ENCODE data around the gene UGT1A3.
"Not testable (repeated sequence)": the region's sequence is repeated elsewhere in the genome, so short reads cannot be mapped to it uniquely, and the experiment has no call there.

UGT1A3 gene

GRCh38 chr2:233707940-233708644 is 20.8 kb upstream of the UGT1A3 start:
- DNase-seq (ENCODE audit: low read depth), result no peak

DNA sequence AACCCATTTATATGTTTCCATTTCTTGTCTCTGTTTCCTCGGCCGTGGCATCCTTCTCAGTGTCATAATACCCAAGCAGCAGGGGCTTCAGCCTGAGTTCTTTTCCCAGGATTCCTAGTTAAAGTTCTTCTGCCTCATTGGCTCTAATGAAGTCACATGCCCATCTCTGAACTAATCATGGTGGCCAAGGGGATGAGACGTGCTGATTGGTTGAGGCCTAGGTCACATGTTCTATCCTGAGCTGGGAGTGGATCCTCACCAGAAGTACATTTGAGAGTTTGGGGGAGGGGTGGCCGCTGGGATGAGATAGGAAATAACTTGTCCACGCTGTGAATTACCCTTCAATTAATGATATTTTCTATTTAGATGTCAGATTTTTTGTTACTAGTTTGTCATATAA is 19.9 kb upstream of the UGT1A3 start:
- DNase-seq (ENCODE audit: low read depth), result no peak

GRCh38 chr2:233711312-233712008 is 17.4 kb upstream of the UGT1A3 start:
- peak; percentile 56 for DNase-seq (ENCODE audit: low read depth)

DNA sequence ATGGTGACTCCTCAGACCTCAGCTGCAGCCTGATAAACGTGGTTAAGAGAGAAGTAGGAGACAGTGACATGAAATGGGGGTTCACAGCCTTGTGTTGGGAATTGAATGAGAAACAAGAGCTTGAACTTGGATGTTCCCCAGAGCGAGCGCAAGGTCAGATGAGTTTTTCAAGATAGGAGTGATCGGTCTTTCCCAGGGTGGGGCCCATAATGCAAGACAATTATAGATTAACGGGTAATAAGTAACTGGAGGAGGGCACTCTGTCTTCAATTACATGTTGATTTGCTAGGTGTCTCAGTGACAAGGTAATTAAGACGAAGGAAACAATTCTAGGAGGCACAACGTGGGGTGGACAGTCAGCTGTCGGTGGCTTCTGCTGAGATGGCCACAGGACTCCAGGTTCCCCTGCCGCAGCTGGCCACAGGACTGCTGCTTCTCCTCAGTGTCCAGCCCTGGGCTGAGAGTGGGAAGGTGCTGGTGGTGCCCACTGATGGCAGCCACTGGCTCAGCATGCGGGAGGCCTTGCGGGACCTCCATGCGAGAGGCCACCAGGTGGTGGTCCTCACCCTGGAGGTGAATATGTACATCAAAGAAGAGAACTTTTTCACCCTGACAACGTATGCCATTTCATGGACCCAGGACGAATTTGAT is 16.1 kb upstream of the UGT1A3 start, which contains the start of gene UGT1A5:
TSS of gene UGT1A5 (plus strand) at position 297 of the 651 bp plus-strand sequence. CDS start at position 382, 85 bp downstream.
- no peak for DNase-seq (ENCODE audit: low read depth)

- no peak for DNase-seq (ENCODE audit: low read depth)
Measured at GRCh38 chr2:233713262-233713615, 15.6 kb upstream of the UGT1A3 start.

DNA sequence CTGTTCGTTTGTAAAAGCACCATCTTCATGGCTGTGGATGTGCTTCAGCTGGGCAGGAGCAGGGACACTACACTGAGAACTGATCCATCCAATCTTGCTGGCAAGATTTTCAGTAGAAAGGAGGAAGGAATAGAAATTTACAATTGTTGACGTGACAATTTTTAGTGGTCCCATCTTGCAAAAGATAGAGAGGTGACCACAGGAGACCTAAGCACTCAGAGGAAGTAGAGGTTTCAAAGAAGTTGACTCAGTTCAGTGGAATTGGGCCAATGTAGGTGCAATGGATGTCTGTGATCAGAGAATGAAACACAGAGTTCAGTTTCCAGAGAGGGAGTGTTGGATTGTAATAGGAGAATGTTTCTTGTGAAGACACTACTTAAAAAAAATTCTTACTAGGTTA is 14.7 kb upstream of the UGT1A3 start:
- DNase-seq (ENCODE audit: low read depth), result no peak

- DNase-seq (ENCODE audit: low read depth), result no peak
Measured at GRCh38 chr2:233718552-233718951, 10.3 kb upstream of the UGT1A3 start, which contains the start of gene UGT1A4. TSS of gene UGT1A4 (plus strand) at chr2:233718736. CDS start at chr2:233718821, 85 bp downstream.

DNA sequence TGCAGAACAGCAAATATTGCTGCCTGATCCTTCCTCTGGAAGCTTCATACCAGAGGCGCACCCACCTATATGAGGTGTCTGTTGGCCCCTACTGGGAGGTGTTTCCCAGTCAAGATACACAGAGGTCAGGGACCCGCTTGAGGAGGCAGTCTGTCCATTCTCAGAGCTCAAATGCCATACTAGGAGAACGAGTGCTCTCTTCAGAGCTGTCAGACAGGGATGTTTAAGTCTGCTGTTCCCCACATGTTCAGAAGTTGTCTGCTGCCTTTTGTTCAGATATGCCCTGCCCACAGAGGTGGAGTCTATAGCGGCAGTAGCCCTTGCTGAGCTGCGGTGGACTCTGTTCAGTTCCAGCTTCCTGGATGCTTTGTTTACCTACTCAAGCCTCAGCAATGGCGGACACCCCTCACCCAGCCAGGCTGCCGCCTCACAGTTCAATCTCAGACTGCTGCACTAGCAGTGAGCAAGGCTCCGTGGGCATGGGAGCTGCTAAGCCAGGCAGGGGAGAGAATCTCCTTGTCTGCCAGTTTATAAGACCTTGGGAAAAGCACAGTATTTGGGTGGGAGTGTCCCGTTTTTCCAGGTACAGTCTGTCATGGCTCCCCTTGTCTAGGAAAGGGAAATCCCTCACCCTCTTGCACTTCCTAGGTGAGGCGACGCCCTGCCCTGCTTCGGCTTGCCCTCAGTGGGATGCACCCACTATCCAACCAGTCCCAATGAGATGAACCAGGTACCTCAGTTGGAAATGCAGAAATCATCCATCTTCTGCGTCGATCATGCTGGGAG is 8.2 kb downstream of the UGT1A3 start:
- not testable (repeated sequence) for DNase-seq (ENCODE audit: low read depth)

DNA sequence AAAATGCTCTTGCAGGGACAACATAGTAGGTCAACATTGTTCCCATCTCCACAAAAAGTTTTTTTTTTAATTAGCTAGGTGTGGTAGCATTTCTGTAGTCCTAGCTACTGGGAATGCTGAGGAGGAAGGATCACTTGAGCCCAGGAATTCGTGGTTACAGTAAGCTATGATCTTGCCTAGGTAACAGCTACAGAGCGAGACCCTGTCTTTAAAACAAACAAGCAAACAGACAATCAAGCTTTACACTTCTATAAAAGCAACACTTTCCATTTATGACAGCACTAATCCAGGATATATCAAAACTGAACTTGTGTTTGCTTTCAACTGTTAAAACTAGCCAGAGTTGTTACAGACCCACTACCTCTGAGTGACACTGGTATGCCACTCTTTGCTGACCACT is 12.0 kb downstream of the UGT1A3 start:
- no peak for DNase-seq (ENCODE audit: low read depth)

DNA sequence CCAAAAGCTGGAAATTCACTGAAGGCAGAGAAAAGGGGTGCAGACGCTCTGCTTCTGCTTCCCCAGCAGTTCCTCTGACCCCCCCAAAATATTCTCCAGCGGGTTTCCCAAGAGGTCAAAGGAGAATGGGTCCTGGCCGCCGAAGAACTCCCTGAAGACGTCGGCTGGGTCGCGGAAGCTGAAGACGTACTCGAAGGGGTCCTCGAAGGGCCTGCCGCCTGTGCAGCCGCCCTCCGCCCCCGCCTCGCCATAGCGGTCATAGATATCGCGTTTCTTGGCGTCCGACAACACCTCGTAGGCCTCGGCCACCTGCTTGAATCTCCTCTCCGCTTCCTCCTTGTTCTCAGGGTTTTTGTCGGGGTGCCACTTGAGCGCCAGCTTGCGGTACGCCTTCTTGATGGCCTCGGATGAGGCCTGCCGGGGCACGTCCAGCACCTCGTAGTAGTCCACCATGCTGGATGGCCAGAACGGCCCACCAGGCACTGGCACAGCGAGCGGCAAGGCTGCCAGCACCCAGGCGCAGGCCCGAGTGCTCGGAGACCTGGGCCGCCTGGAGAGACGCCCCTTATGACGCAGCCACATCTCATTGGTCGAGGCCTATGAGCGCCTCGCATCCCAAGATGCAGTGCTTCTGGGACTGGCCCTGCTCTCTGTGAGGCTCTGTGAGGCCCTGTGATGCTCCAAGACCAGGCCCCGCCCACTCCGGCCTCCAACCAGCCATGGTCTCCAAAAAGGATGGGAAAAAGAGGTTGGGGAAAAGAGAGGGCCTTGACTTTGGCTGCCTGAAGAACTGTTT is 14.8 kb downstream of the UGT1A3 start:
- no peak for DNase-seq (ENCODE audit: low read depth)

DNA sequence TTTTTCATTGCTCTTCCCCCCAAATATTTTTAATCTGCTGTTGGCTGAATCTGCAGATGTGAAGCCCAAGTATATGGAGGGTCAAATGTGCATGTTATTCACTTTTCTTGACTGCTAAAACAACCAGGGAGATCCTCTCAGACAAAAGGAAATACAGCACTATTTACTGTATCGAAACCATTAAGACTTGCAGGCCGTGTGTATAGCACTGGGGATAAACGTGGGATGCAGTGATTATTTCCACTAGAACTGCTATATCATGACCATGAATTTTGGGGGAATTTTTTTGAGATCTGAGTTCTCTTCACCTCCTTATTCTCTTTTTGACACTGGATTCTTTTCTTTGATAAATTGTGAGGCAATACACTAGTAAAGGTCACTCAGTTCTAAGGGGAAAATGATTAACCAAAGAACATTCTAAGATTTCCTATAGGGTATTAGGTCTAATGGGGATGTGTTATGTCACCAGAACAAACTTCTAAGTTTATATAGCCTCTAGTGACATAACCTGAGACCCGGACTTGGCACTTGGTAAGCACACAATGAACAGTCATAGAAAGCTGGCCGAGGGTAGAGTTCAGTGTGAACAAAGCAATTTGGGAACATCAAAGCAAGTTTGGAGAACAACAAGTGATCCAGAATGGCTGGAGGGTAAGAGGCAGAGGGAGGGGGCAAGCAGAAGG is 16.4 kb downstream of the UGT1A3 start:
- DNase-seq (ENCODE audit: low read depth), result no peak

DNA sequence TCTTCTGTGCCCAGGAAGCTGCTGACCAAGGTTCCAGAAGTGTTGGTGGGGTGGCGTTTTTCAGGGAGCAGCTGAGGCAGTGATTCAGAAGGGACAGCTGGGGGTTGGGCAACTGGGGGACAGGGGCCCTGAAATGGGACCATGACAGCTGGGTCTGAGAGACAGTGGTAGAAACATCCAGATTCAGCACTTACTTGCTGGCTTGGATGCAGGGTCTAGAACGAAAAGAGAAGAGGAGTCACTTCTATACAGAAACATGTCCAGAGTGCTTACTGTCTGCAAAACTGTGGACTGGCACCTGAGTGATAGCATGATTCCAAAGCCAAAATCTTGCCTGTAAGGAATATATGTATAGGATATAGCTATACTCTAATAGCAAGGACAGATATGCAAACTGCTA is 17.0 kb downstream of the UGT1A3 start:
- not testable (repeated sequence) for DNase-seq (ENCODE audit: low read depth)

GRCh38 chr2:233746475-233747282 is 17.8 kb downstream of the UGT1A3 start:
- no peak for DNase-seq (ENCODE audit: low read depth)

GRCh38 chr2:233747283-233747544 is 18.4 kb downstream of the UGT1A3 start:
- DNase-seq (ENCODE audit: low read depth), result no peak

DNA sequence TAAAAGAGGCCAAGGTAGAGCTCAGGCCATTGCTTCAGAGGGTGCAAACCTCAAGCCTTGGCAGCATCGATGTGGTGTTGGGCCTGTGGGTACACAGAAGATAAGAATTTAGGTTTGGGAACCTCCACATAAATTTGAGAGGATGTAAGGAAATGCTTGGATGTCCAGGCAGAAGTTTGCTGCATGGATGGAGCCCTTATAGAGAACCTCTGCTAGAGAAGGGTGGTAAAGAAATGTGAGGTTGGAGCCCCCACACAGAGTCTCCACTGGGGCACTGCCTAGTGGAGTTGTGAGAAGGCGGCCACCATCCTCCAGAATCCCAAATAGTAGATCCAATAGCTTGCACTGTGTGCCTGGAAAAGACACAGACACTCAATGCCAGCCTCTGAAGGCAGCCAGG is 21.8 kb downstream of the UGT1A3 start:
- DNase-seq (ENCODE audit: low read depth), result not testable (repeated sequence)

DNA sequence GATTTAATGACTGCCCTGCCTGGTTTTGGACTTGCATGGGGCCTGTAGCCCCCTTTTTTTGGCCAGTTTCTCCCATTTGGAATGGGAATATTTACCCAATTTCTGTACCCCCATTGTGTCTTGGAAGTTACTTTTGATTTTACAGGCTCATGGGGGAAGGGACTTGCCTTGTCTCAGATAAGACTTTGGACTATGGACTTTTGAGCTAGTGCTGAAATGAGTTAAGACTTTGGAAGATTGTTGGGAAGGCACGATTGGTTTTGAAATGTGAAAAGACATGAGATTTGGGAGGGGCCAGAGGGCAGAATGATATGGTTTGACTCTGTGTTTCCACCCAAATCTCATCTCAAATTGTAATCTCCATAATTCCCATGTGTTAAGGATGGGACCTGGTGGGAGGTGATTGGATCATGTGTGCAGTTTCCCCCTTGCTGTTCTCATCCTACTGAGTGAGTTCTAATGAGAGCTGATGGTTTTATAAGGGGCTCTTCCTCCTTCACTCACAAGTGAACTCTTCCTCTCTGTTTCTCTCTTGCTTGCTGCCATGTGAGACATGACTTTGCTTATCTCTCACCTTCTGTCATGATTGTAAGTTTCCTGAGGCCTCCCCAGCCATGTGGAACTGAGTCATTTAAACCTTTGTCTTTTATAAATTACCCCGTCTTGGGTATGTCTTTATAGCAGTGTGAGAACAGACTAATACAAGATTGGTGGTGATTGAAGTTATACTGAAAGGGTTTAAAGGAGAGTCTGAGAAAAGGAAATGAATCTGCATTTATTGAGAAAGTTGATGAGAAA is 22.6 kb downstream of the UGT1A3 start:
- DNase-seq (ENCODE audit: low read depth), result not testable (repeated sequence)

DNA sequence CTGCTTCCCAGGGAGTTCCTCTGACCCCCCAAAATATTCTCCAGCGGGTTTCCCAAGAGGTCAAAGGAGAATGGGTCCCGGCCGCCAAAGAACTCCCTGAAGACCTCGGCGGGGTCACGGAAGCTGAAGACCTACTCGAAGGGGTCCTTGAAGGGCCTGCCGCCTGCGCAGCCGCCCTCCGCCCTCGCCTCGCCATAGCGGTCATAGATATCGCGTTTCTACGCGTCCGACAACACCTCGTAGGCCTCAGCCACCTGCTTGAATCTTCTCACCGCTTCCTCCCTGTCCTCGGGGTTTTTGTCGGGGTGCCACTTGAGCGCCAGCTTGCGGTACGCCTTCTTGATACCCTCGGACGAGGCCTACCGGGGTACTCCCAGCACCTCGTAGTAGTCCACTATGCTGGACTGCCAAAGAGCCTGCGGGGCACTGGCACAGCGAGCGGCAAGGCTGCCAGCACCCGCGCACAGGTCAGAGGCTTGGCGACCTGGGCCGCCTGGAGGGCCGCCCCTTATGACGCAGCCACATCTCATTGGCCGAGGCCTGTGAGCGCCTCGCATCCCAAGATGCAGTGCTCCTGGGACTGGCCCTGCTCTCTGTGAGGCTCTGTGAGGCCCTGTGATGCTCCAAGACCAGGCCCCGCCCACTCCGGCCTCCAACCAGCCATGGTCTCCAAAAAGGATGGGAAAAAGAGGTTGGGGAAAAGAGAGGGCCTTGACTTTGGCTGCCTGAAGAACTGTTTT is 26.2 kb downstream of the UGT1A3 start:
- DNase-seq (ENCODE audit: low read depth), result no peak

DNA sequence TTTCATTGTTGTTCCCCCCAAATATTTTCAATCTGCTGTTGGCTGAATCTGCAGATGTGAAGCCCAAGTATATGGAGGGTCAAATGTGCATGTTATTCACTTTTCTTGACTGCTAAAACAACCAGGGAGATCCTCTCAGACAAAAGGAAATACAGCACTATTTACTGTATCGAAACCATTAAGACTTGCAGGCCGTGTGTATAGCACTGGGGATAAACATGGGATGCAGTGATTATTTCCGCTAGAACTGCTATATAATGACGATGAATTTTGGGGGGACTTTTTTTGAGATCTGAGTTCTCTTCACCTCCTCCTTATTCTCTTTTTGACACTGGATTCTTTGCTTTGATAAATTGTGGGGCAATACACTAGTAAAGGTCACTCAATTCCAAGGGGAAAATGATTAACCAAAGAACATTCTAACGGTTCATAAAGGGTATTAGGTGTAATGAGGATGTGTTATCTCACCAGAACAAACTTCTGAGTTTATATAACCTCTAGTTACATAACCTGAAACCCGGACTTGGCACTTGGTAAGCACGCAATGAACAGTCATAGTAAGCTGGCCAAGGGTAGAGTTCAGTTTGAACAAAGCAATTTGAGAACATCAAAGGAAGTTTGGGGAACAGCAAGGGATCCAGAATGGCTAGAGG is 27.7 kb downstream of the UGT1A3 start:
- no peak for DNase-seq (ENCODE audit: low read depth)
